ENCODE measurements around the gene CRYZ. TPM values are rescaled to one million over a fixed set of nuclear protein-coding genes. Genes with fewer than 3 reads are reported as not detected.
"Not testable (repeated sequence)": the region's sequence is repeated elsewhere in the genome, so short reads cannot be mapped to it uniquely, and the experiment has no call there.

Gene CRYZ, protein sequence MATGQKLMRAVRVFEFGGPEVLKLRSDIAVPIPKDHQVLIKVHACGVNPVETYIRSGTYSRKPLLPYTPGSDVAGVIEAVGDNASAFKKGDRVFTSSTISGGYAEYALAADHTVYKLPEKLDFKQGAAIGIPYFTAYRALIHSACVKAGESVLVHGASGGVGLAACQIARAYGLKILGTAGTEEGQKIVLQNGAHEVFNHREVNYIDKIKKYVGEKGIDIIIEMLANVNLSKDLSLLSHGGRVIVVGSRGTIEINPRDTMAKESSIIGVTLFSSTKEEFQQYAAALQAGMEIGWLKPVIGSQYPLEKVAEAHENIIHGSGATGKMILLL
- 13.7 and 16.8 TPM in 2 replicates for total RNA-seq

- Mint-ChIP-seq H3K4me3 (peak within 1 kb of the TSS; percentile 93), H3K27me3 (ENCODE audit: insufficient read depth) (no peaks in the 10 kb centered on the region), H3K9me3 (no peaks in the 10 kb centered on the region), H3K36me3 (ENCODE audit: low read depth) (peaks cover 12% of the 10 kb centered on the region), H3K4me1 (ENCODE audit: low read depth) (peaks cover 37% of the 10 kb centered on the region), H3K27ac (peak within 1 kb of the TSS; percentile 99)
- intact Hi-C loops (cut with micrococcal nuclease) = loop anchor here (1.0 to 10.0 kb wide), 6 partner anchors 30 to 1052 kb away; partner anchors contain the start of genes ACADM, FPGT, LRRIQ3 and RABGGTB
- peak; percentile 81 for DNase-seq (ENCODE audit: low spot score)
Observed at GRCh38 chr1:74732960-74733603, at the start of gene CRYZ, which contains the start of gene TYW3. Gene CRYZ (minus strand): TSS chr1:74733050. CDS start chr1:74724821, 8,229 bp downstream. Gene TYW3 (plus strand): TSS chr1:74733152. CDS start chr1:74733245, 93 bp downstream.

DNA sequence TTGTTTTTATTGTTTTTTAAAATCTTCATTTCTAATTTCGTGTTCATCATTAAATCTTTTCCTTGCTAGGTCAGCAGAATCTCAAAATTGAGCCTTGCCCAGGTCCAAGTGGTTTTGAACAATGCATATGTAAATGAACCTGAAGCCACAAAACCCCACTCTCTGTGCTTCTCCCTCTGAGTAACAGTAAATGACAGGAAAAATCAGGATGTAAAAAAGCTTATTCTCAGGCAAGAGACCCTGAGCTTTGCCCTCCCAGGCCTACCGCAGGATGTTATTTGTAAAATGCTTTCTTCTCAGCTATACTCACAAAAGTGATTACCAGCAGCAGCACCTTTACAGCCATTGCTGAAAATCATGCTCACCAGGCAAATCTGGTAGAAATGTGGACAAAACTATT, 47.7 kb upstream of the CRYZ start:
- H3K27ac Mint-ChIP-seq = no peak overlapping the region
- H3K4me1 Mint-ChIP-seq (ENCODE audit: low read depth) = no peaks in the 10 kb centered on the region
- intact Hi-C loops (cut with micrococcal nuclease) = no loop called here

GRCh38 chr1:74779750-74780149, 46.9 kb upstream of the CRYZ start:
- H3K36me3 Mint-ChIP-seq (ENCODE audit: low read depth) = no peaks in the 10 kb centered on the region
- intact Hi-C loops (cut with micrococcal nuclease) = loop anchor here (10.0 kb wide), 1 partner anchor 355 kb away; the partner anchor contains the start of gene LHX8
- H3K4me3 Mint-ChIP-seq = no peak overlapping the region
- no peaks in the 10 kb centered on the region for H3K9me3 Mint-ChIP-seq
- no peak overlapping the region for H3K27ac Mint-ChIP-seq
- no peaks in the 10 kb centered on the region for H3K4me1 Mint-ChIP-seq (ENCODE audit: low read depth)
- H3K27me3 Mint-ChIP-seq (ENCODE audit: insufficient read depth) = peaks cover 4% of the 10 kb centered on the region
- no peak for DNase-seq (ENCODE audit: low spot score)

More for the DNA sequence above, 47.7 kb upstream of the CRYZ start:
- Mint-ChIP-seq H3K36me3 (ENCODE audit: low read depth) (no peaks in the 10 kb centered on the region), H3K4me3 (no peak overlapping the region), H3K27me3 (ENCODE audit: insufficient read depth) (peaks cover 4% of the 10 kb centered on the region), H3K9me3 (no peaks in the 10 kb centered on the region)
- DNase-seq (ENCODE audit: low spot score) = no peak

DNA sequence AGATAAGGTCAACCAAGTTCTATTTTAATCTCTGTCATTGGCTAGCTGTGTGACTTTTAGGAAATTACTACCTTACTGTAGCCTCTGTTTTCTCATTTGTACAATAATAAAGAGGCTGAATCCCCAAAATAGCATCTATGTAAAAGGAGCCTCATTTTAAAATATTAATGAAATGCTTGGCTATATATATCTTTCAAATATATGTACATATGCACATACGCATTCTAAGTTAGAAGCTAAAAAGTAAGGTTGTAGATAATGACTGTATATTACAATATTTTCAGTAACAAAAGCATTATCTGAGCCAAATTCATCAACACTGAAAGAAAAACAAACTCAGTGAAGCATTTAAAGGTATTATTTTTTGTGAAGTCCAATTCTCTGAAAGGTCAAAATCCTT, 44.7 kb upstream of the CRYZ start:
- Mint-ChIP-seq H3K27me3 (ENCODE audit: insufficient read depth) (peaks cover 4% of the 10 kb centered on the region), H3K4me3 (no peak overlapping the region), H3K36me3 (ENCODE audit: low read depth) (no peaks in the 10 kb centered on the region), H3K4me1 (ENCODE audit: low read depth) (no peaks in the 10 kb centered on the region), H3K9me3 (no peaks in the 10 kb centered on the region), H3K27ac (no peak overlapping the region)
- intact Hi-C loops (cut with micrococcal nuclease) = loop anchor here (10.0 kb wide), 1 partner anchor 357 kb away; the partner anchor contains the start of gene LHX8
- no peak for DNase-seq (ENCODE audit: low spot score)

DNA sequence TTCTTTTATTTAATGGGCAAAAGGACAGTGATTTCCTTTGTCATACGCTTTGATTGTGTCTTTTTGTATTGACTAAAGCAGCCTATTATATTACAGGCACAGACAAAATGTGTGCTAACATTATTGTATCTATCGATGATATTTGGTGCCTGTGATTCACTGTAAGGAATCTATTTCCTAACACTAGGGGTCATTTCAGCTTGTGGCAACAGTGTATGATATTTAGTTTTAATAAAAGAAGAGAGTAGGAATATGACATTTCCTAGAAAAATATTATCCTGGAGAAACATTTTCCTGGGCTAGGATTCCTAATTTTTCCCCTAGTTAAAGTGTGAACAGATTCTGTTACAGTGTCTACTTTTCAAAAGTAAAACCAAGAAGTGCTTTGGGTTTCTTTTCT, 42.9 kb upstream of the CRYZ start:
- H3K36me3 Mint-ChIP-seq (ENCODE audit: low read depth) = no peaks in the 10 kb centered on the region
- intact Hi-C loops (cut with micrococcal nuclease) = loop anchor here (10.0 kb wide), 1 partner anchor 359 kb away; the partner anchor contains the start of gene LHX8
- H3K27ac Mint-ChIP-seq = no peak overlapping the region
- no peaks in the 10 kb centered on the region for H3K4me1 Mint-ChIP-seq (ENCODE audit: low read depth)
- no peak overlapping the region for H3K4me3 Mint-ChIP-seq
- H3K27me3 Mint-ChIP-seq (ENCODE audit: insufficient read depth) = peaks cover 4% of the 10 kb centered on the region
- H3K9me3 Mint-ChIP-seq = no peaks in the 10 kb centered on the region
- DNase-seq (ENCODE audit: low spot score) = no peak

GRCh38 chr1:74773582-74773981, 40.7 kb upstream of the CRYZ start:
- intact Hi-C loops (cut with micrococcal nuclease) = loop anchor here (10.0 kb wide), 1 partner anchor 361 kb away; the partner anchor contains the start of gene LHX8
- Mint-ChIP-seq H3K4me3 (no peak overlapping the region), H3K36me3 (ENCODE audit: low read depth) (no peaks in the 10 kb centered on the region), H3K9me3 (no peaks in the 10 kb centered on the region), H3K27me3 (ENCODE audit: insufficient read depth) (peaks cover 2% of the 10 kb centered on the region), H3K4me1 (ENCODE audit: low read depth) (no peaks in the 10 kb centered on the region), H3K27ac (no peak overlapping the region)
- no peak for DNase-seq (ENCODE audit: low spot score)

- intact Hi-C loops (cut with micrococcal nuclease) = loop anchor here (10.0 kb wide), 1 partner anchor 362 kb away; the partner anchor contains the start of gene LHX8
- H3K9me3 Mint-ChIP-seq = no peaks in the 10 kb centered on the region
- H3K36me3 Mint-ChIP-seq (ENCODE audit: low read depth) = no peaks in the 10 kb centered on the region
- no peak overlapping the region for H3K4me3 Mint-ChIP-seq
- no peaks in the 10 kb centered on the region for H3K4me1 Mint-ChIP-seq (ENCODE audit: low read depth)
- H3K27ac Mint-ChIP-seq = no peak overlapping the region
- H3K27me3 Mint-ChIP-seq (ENCODE audit: insufficient read depth) = no peaks in the 10 kb centered on the region
- DNase-seq (ENCODE audit: low spot score) = no peak
Observed at GRCh38 chr1:74772945-74773344, 40.1 kb upstream of the CRYZ start.

DNA sequence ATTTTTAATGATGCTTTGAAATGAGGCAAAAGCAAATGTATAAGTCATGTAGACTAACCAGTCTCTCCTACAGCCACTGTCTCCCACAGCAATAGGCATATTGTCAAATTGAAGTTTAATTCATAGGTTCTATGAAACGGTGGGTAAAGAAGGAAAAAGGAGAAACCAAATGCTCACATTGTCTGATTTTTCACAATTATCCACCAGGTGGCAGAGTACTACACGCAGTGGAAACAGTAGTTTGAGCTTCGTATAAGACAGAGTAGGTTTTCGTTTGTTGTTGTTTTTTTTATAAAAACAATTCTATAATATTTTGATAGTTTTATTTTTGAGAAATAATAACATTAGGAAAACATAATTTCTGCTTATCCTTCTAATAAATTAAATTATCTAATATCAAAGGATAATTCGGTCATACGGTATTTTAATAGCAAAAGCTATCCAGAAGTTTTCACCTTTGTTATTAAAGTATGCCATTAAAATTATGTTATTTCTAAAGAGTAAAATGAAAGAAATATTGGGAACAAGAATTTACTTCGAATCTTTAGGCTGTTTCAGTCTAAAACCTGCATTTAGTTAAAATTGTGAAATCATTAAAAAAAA, 39.2 kb upstream of the CRYZ start:
- Mint-ChIP-seq H3K27ac (no peak overlapping the region), H3K36me3 (ENCODE audit: low read depth) (no peaks in the 10 kb centered on the region), H3K4me3 (no peak overlapping the region), H3K4me1 (ENCODE audit: low read depth) (no peaks in the 10 kb centered on the region), H3K27me3 (ENCODE audit: insufficient read depth) (no peaks in the 10 kb centered on the region), H3K9me3 (no peaks in the 10 kb centered on the region)
- DNase-seq (ENCODE audit: low spot score) = no peak
- intact Hi-C loops (cut with micrococcal nuclease) = loop anchor here (10.0 kb wide), 1 partner anchor 363 kb away; the partner anchor contains the start of gene LHX8

GRCh38 chr1:74767490-74767889, 34.6 kb upstream of the CRYZ start:
- Mint-ChIP-seq H3K9me3 (no peaks in the 10 kb centered on the region), H3K4me3 (no peak overlapping the region), H3K27ac (no peak overlapping the region), H3K36me3 (ENCODE audit: low read depth) (peaks cover 8% of the 10 kb centered on the region), H3K4me1 (ENCODE audit: low read depth) (peaks cover 10% of the 10 kb centered on the region), H3K27me3 (ENCODE audit: insufficient read depth) (no peaks in the 10 kb centered on the region)
- DNase-seq (ENCODE audit: low spot score) = no peak
- intact Hi-C loops (cut with micrococcal nuclease) = no loop called here

GRCh38 chr1:74766579-74766978, 33.7 kb upstream of the CRYZ start:
- peaks cover 10% of the 10 kb centered on the region for H3K4me1 Mint-ChIP-seq (ENCODE audit: low read depth)
- peaks cover 13% of the 10 kb centered on the region for H3K36me3 Mint-ChIP-seq (ENCODE audit: low read depth)
- intact Hi-C loops (cut with micrococcal nuclease) = no loop called here
- DNase-seq (ENCODE audit: low spot score) = no peak
- H3K27me3 Mint-ChIP-seq (ENCODE audit: insufficient read depth) = no peaks in the 10 kb centered on the region
- H3K9me3 Mint-ChIP-seq = no peaks in the 10 kb centered on the region
- no peak overlapping the region for H3K4me3 Mint-ChIP-seq
- H3K27ac Mint-ChIP-seq = no peak overlapping the region

DNA sequence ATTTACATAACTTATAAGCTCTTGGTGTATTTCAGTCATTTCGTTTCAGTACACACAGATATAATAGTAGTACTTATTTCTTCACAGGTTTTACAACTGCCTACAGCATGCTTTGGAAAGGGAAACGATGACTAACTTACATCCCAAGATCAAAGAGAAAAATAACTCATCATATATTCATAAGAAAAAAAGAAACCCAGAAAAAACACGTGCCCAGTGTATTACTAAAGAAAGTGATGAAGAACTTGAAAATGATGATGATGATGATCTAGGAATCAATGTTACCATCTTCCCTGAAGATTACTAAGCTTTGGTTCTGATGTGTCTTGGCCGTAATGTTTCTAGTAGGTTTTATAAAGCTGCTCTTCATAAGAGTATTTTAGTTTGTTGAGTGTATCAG, 31.0 kb upstream of the CRYZ start:
- Mint-ChIP-seq H3K4me1 (ENCODE audit: low read depth) (peaks cover 10% of the 10 kb centered on the region), H3K27ac (peak overlapping the region; percentile 20), H3K4me3 (no peak overlapping the region), H3K36me3 (ENCODE audit: low read depth) (peaks cover 29% of the 10 kb centered on the region), H3K27me3 (ENCODE audit: insufficient read depth) (no peaks in the 10 kb centered on the region), H3K9me3 (no peaks in the 10 kb centered on the region)
- DNase-seq (ENCODE audit: low spot score) = no peak
- intact Hi-C loops (cut with micrococcal nuclease) = loop anchor here (2.0 kb wide), 1 partner anchor 31 kb away; the partner anchor contains the start of genes CRYZ and TYW3

GRCh38 chr1:74756650-74757049, 23.8 kb upstream of the CRYZ start:
- peaks cover 69% of the 10 kb centered on the region for H3K36me3 Mint-ChIP-seq (ENCODE audit: low read depth)
- H3K27ac Mint-ChIP-seq; DNase-seq (ENCODE audit: low spot score); intact Hi-C loops (cut with micrococcal nuclease); H3K4me1 Mint-ChIP-seq (ENCODE audit: low read depth); H3K4me3 Mint-ChIP-seq; H3K27me3 Mint-ChIP-seq (ENCODE audit: insufficient read depth): not testable (repeated sequence)
- peaks cover 17% of the 10 kb centered on the region for H3K9me3 Mint-ChIP-seq

All from activated T-helper 1 cell treated with anti-CD3 and anti-CD28 coated beads, Interleukin-12 subunit alpha, Interleukin-12 subunit beta, Interleukin-2, Interleukin-4 antibody, amounts not matched to agents 30 ng/mL and 10 ng/mL and 1 ng/mL, durations not matched to agents 14 hours and 24 hours and 36 hours (primary cell).